Smooth muscle cell (in vitro differentiated cells): ENCODE results near the gene SUSD6. TPM values are rescaled to one million over a fixed set of nuclear protein-coding genes. Genes with fewer than 3 reads are reported as not detected.
"Not testable (repeated sequence)": the region's sequence is repeated elsewhere in the genome, so short reads cannot be mapped to it uniquely, and the experiment has no call there.

Experiments
- DNase-seq: peaks from one replicate; lab custom pipeline; 2025; ENCODE audit not compliant: unreplicated experiment; lab: John Stamatoyannopoulos, UW
- H2AFZ ChIP-seq: fragments of 200-600 bp; sonication (generic); 2 replicates; pipeline ENCODE4 v1.6.0; 2016; ENCODE audit warnings: antibody characterized with exemption, low read depth, mild to moderate bottlenecking
- H3F3A ChIP-seq: fragments of 200-600 bp; sonication (generic); 2 replicates; pipeline ENCODE4 v1.6.0; 2017; ENCODE audit warnings: antibody characterized with exemption, low read depth
- H3K27ac ChIP-seq: fragments of 200-600 bp; sonication (generic); 2 replicates; pipeline ENCODE4 v1.5.1; 2016; ENCODE audit warnings: low read depth, mild to moderate bottlenecking
- H3K27me3 ChIP-seq: fragments of 200-600 bp; sonication (generic); 2 replicates; pipeline ENCODE4 v1.6.1; 2016; ENCODE audit warnings: low read depth, mild to moderate bottlenecking
- H3K36me3 ChIP-seq: fragments of 200-600 bp; sonication (generic); 2 replicates; pipeline ENCODE4 v1.5.1; 2016; ENCODE audit warnings: low read depth
- H3K4me1 ChIP-seq: fragments of 200-600 bp; sonication (generic); 2 replicates; pipeline ENCODE4 v1.5.1; 2016; ENCODE audit warnings: low read depth
- H3K4me2 ChIP-seq: fragments of 200-600 bp; sonication (generic); 2 replicates; pipeline ENCODE4 v1.6.0; 2016; ENCODE audit warnings: mild to moderate bottlenecking
- H3K4me3 ChIP-seq: fragments of 200-600 bp; sonication (generic); 2 replicates; pipeline ENCODE4 v1.5.1; 2016; ENCODE audit warnings: mild to moderate bottlenecking
- H3K79me2 ChIP-seq: fragments of 200-600 bp; sonication (generic); 2 replicates; pipeline ENCODE4 v1.6.0; 2016; ENCODE audit warnings: low read depth, mild to moderate bottlenecking
- H3K9ac ChIP-seq: fragments of 200-600 bp; sonication (generic); 2 replicates; pipeline ENCODE4 v1.6.0; 2016; ENCODE audit warnings: low read depth
- H3K9me3 ChIP-seq: fragments of 200-600 bp; sonication (generic); replicated peaks from 2 replicates; pipeline ENCODE4 v1.5.1; 2016; ENCODE audit warnings: low read depth
- H4K20me1 ChIP-seq: fragments of 200-600 bp; sonication (generic); 2 replicates; pipeline ENCODE4 v1.6.0; 2016; ENCODE audit warnings: low read depth
- WGBS: methylation state at CpG from one replicate; pipeline ENCODE4 v1.1.7; 2016; ENCODE audit warnings: low lambda C conversion rate; 5-methylcytosine and 5-hydroxymethylcytosine counted together
- polyA plus RNA-seq: library from polyadenylated mRNA; unstranded; fragments of >200 nt; fragmentation: Nextera tagmentation; extraction: Ambion mirVana; gene quantifications from 2 replicates; pipeline ENCODE4 v1.2.1, GENCODE V29; 2016
- total RNA-seq: library from RNA; depleted of rRNA; stranded (reverse); fragments of >200 nt; gene quantifications from 2 replicates; pipeline ENCODE4 v1.2.3, GENCODE V29; 2014
- TF ChIP-seq, protein P1 (sequence below): fragments of 200-600 bp; sonication (generic); IDR thresholded peaks from 2 replicates; pipeline ENCODE4 v1.5.1; 2017; ENCODE audit warnings: borderline replicate concordance, mild to moderate bottlenecking, antibody characterized with exemption; ENCODE audit not compliant: insufficient read depth, poor library complexity, severe bottlenecking

SUSD6 gene
- total and polyA plus RNA-seq, 2 experiments from 2014 or later = 15.8 to 25.9 TPM

DNA sequence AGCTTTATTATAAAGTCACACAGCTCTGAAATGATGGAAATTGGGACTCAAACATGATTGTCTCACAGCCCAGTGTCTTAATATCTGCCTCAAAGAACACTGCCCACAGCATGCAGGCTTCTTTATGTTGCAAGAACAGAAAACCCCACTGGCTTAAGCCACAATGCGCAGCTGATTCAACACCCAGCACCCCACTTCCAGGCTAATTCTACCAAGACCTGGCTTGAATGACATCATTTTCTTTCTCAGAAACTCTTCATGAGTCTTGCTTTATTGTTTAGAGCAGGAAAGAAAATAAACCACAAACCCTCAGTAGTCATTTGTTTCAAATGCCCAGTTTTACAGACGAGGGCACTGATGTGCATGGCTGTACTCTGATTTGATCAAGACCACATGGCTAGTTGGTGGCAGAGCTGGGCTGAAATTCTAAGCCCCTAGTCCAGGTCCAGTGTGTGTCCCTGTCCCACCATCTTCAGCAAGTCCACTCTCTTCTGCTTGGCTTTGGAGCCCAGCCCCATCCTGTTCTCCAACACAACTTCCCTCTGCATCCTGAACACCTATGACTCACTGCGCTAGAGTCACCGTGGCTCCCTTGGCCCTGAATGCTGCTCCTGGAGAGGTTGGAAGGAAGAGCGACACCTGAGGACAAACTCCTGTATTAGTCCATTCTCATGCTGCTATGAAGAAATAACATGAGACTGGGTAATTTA lies 105.2 kb downstream of the SUSD6 start:
- Histone ChIP-seq H3F3A (peaks cover 4% of the 10 kb centered on the region), H3K36me3 (no peaks in the 10 kb centered on the region), H3K9ac (peak overlapping the region; percentile 65), H3K27me3 (no peaks in the 10 kb centered on the region), H3K27ac (peak overlapping the region; percentile 91), H3K4me2 (peak overlapping the region; percentile 63), H3K4me3 (no peak overlapping the region), H3K4me1 (peaks cover 52% of the 10 kb centered on the region), H3K79me2 (no peaks in the 10 kb centered on the region), H4K20me1 (no peaks in the 10 kb centered on the region), H3K9me3 (no peaks in the 10 kb centered on the region), H2AFZ (no peak overlapping the region)
- TF ChIP-seq, protein P1, sequence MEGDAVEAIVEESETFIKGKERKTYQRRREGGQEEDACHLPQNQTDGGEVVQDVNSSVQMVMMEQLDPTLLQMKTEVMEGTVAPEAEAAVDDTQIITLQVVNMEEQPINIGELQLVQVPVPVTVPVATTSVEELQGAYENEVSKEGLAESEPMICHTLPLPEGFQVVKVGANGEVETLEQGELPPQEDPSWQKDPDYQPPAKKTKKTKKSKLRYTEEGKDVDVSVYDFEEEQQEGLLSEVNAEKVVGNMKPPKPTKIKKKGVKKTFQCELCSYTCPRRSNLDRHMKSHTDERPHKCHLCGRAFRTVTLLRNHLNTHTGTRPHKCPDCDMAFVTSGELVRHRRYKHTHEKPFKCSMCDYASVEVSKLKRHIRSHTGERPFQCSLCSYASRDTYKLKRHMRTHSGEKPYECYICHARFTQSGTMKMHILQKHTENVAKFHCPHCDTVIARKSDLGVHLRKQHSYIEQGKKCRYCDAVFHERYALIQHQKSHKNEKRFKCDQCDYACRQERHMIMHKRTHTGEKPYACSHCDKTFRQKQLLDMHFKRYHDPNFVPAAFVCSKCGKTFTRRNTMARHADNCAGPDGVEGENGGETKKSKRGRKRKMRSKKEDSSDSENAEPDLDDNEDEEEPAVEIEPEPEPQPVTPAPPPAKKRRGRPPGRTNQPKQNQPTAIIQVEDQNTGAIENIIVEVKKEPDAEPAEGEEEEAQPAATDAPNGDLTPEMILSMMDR = no peak
- no peak for DNase-seq
- 54% methylated on average over 5 of the region's 5 CpGs for WGBS

DNA sequence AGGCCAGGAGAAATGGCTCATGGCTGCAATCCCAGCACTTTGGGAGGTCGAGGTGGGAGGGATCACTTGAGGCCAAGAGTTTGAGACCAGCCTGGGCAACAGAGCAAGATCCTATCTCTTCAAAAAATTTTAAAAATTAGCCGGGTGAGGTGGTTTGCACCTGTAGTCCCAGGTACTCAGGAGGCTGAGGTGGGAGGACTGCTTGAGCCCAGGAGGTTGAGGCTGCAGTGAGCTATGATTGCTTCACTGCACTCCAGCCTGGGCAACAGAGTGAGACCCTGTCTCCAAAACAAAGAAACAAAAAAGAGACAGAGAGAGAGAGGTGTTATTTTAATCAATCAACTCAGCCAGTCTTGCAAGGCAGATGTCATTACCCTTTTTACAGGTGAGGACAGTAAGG lies 107.2 kb downstream of the SUSD6 start:
- Histone ChIP-seq H3K9ac (peak overlapping the region; percentile 48), H3K27ac (peak overlapping the region; percentile 91), H3K4me1 (peaks cover 32% of the 10 kb centered on the region)
- H3K36me3 ChIP-seq, H4K20me1 ChIP-seq, H3K79me2 ChIP-seq, H3K27me3 ChIP-seq, H3K4me3 ChIP-seq, H3K4me2 ChIP-seq, H3F3A ChIP-seq, H3K9me3 ChIP-seq, H2AFZ ChIP-seq, DNase-seq: not testable (repeated sequence)
- 90% methylated on average over 2 of the region's 2 CpGs for WGBS

DNA sequence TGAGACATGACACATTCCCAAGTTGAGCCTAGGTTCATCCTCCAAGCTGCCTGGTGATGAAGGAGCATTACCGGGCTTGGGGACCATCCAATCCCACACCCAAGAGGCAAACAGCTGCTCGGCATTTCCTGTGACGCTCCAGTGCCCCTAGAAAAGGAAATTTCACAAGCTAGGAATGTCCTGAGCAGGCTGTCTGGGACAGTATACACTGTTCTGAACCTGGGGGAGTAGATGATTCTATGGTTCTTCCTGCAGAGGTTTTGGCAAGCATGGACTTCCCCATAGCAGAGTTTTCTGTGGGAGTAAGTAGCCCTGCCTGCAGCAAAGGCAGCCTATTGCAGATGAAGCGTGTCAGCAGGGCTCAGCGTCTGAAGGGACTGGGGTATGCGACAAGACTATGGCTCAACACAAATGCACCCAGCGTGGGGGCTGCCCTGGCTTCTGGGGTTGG lies 108.1 kb downstream of the SUSD6 start:
- Histone ChIP-seq H3K9ac (peak overlapping the region; percentile 55), H3K79me2 (no peaks in the 10 kb centered on the region), H4K20me1 (no peaks in the 10 kb centered on the region), H3K4me1 (peaks cover 23% of the 10 kb centered on the region), H3F3A (peaks cover 4% of the 10 kb centered on the region), H2AFZ (no peak overlapping the region), H3K4me3 (no peak overlapping the region), H3K27ac (peak overlapping the region; percentile 88), H3K9me3 (no peaks in the 10 kb centered on the region), H3K4me2 (peak overlapping the region; percentile 30), H3K27me3 (no peaks in the 10 kb centered on the region), H3K36me3 (no peaks in the 10 kb centered on the region)
- no peak for DNase-seq
- 29% methylated on average over 7 of the region's 7 CpGs for WGBS
- TF ChIP-seq, protein P1 = no peak

DNA sequence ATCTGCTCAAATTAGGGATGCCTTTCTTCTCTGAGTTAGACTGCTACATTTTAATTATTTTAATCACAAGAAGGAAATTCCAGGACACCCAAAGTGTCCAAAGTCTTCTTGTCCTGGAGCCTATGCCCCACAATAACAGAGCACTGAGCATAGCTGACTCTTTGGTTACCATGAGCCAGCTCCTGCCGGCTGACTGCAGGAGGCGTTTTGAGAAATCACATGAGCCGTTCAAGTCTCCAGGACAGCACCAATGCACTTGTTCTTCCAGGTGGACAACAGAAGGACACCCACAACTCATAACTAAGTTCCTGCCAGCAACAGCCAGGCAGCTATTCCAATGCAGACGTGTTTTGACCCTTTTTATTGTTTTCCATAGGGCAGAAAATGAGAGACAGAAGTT lies 109.5 kb downstream of the SUSD6 start:
- WGBS = 80% methylated on average over 4 of the region's 4 CpGs
- Histone ChIP-seq H3K4me2 (no peak overlapping the region), H3K79me2 (no peaks in the 10 kb centered on the region), H3K36me3 (no peaks in the 10 kb centered on the region), H3K9me3 (no peaks in the 10 kb centered on the region), H3K4me3 (no peak overlapping the region), H4K20me1 (no peaks in the 10 kb centered on the region), H3F3A (peaks cover 1% of the 10 kb centered on the region), H3K4me1 (peaks cover 16% of the 10 kb centered on the region), H3K27me3 (no peaks in the 10 kb centered on the region), H2AFZ (no peak overlapping the region), H3K9ac (no peak overlapping the region), H3K27ac (no peak overlapping the region)
- DNase-seq = no peak
- TF ChIP-seq, protein P1 = no peak
